ENCODE data around the gene IQCH. TPM values are rescaled to one million over a fixed set of nuclear protein-coding genes. Genes with fewer than 3 reads are reported as not detected.
"Not testable (repeated sequence)": the region's sequence is repeated elsewhere in the genome, so short reads cannot be mapped to it uniquely, and the experiment has no call there.

Gene IQCH
- total RNA-seq, 4 donors from 2014 or later: 1.1 to 1.6 (median 1.3) TPM; not detected in 1

- no peak for TF ChIP-seq CTCF (IDR thresholded peaks at IDR 0.05)
- ATAC-seq (ENCODE audit: low FRiP score): no peak
These were observed 9.6 kb upstream of the IQCH start for GRCh38 chr15:67244971-67245478.

GRCh38 chr15:67246606-67247005 is 8.0 kb upstream of the IQCH start:
- not testable (repeated sequence) for ATAC-seq (ENCODE audit: low FRiP score); DNase-seq (ENCODE audit: low spot score)

More at GRCh38 chr15:67244971-67245478, 9.6 kb upstream of the IQCH start:
- no peak for DNase-seq (ENCODE audit: low spot score)

GRCh38 chr15:67248011-67248505 is 6.5 kb upstream of the IQCH start:
- no peak for ATAC-seq (ENCODE audit: low FRiP score)
- no peak for DNase-seq (ENCODE audit: low spot score)
- no peak for TF ChIP-seq CTCF (IDR thresholded peaks at IDR 0.05)

- DNase-seq (ENCODE audit: low spot score) (no peak), ATAC-seq (ENCODE audit: low FRiP score) (no peak)
These were observed 4.8 kb upstream of the IQCH start for GRCh38 chr15:67249830-67250229.

GRCh38 chr15:67251318-67251717 is 3.3 kb upstream of the IQCH start:
- ATAC-seq (ENCODE audit: low FRiP score): no peak
- no peak for TF ChIP-seq CTCF (IDR thresholded peaks at IDR 0.05)
- DNase-seq (ENCODE audit: low spot score): no peak

More at GRCh38 chr15:67249830-67250229, 4.8 kb upstream of the IQCH start:
- TF ChIP-seq CTCF (IDR thresholded peaks at IDR 0.05): no peak

GRCh38 chr15:67253101-67253500 is 1.5 kb upstream of the IQCH start:
- ATAC-seq (ENCODE audit: low FRiP score): no peak
- TF ChIP-seq CTCF (IDR thresholded peaks at IDR 0.05): no peak

GRCh38 chr15:67253549-67254237 is 893 bp upstream of the IQCH start:
- TF ChIP-seq CTCF (IDR thresholded peaks at IDR 0.05): no peak
- DNase-seq (ENCODE audit: low spot score): no peak
- ATAC-seq (ENCODE audit: low FRiP score): no peak

More at GRCh38 chr15:67253101-67253500, 1.5 kb upstream of the IQCH start:
- DNase-seq (ENCODE audit: low spot score): no peak

All from omental fat pad (tissue), 4 donors.